Adrenal gland (tissue), 5 donors: Measurements from ENCODE around the gene KRTAP12-4.

Source experiments
- POLR2A ChIP-seq, 2 donors: fragments of 450-650 bp; IDR thresholded peaks; one replicate each; pipeline ENCODE4 v1.6.1; 2017; ENCODE audit warnings: antibody characterized with exemption in 2 of 2, mild to moderate bottlenecking in 2 of 2, moderate library complexity in 1 of 2
- TF ChIP-seq, protein P1 (sequence below), 6 experiments: fragments of 450-650 bp in 4 of 6; fragments of 200-600 bp in 2 of 6; sonication (generic) in 1 of 6; IDR thresholded peaks; 1 replicate in 5 of 6; 2 replicates in 1 of 6; pipeline versions ENCODE4 v1.5.1 to v1.8.0; 2016 to 2021; ENCODE audit warnings: antibody characterized with exemption in 6 of 6, mild to moderate bottlenecking in 2 of 6, moderate library complexity in 1 of 6
- donor health status: DM: no; HTN: no; CAD: no.

DNA sequence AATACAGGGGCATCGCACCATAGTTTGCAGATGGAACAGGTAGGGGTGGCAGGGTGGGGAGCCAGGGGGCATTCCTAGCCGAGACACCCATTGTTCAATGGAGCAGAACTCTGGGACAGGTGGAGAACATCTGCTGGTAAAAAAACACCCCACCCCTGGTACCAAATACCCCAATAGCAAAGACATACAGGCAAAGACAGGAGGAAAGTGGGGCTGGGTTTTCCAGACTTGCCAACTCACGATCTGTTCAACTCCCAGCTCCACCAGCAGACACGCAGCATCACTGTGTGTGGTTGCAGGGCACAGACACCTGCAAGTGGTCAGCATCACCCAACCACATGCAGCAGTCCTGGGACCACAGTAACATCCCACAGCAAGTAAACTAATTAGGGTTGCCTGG, 42.9 kb downstream of the KRTAP12-4 start:
- TF ChIP-seq, protein P1, sequence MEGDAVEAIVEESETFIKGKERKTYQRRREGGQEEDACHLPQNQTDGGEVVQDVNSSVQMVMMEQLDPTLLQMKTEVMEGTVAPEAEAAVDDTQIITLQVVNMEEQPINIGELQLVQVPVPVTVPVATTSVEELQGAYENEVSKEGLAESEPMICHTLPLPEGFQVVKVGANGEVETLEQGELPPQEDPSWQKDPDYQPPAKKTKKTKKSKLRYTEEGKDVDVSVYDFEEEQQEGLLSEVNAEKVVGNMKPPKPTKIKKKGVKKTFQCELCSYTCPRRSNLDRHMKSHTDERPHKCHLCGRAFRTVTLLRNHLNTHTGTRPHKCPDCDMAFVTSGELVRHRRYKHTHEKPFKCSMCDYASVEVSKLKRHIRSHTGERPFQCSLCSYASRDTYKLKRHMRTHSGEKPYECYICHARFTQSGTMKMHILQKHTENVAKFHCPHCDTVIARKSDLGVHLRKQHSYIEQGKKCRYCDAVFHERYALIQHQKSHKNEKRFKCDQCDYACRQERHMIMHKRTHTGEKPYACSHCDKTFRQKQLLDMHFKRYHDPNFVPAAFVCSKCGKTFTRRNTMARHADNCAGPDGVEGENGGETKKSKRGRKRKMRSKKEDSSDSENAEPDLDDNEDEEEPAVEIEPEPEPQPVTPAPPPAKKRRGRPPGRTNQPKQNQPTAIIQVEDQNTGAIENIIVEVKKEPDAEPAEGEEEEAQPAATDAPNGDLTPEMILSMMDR (IDR thresholded peaks at IDR 0.05): no peak
- no peak for TF ChIP-seq POLR2A (IDR thresholded peaks at IDR 0.05)
